Suppressor macrophage treated with lipopolysaccharide for 4 hours (primary cell): ENCODE results near the gene MND1.
"Not testable (repeated sequence)": the region's sequence is repeated elsewhere in the genome, so short reads cannot be mapped to it uniquely, and the experiment has no call there.

ENCODE experiments used
- DNase-seq: peaks from one replicate; pipeline ENCODE4 v3.0.0-alpha.2; 2020

The MND1 gene

DNA sequence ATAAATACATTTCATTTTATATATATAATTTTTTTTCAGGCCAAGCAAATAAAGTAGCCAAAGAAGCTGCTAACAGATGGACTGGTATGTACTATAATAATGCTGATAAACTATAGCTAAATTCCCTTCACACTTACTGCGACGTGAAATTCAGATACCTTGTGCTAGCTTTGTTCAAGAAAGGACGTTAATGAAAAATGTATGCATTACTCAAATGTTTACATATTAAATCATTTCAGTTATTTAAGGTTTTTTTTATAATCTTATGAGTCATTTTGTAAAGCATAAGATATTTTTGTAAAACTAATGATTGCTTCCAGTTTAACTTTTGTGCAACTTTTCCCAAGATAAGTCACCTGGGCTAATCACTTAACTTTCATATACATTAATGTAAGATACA, 64.4 kb downstream of the MND1 start:
- DNase-seq = no peak

DNA sequence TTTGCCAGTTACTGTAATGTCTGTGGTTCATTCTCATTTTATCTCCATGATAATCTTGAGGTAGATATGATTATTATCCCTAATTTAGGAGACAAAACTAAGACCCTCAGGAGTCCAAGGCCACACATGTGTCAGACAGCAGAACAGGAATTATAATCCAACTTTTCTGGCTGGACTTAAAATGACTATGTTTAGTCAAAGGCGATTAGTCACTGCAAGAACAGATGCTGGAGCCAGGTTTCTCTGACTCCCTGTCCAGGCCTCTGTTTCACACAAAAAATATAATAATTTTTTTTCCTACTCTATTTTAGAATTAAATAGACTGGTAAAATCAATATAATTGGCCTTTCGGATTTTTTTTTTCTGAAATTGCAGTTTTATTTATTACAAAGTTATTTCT, 64.9 kb downstream of the MND1 start:
- no peak for DNase-seq

DNA sequence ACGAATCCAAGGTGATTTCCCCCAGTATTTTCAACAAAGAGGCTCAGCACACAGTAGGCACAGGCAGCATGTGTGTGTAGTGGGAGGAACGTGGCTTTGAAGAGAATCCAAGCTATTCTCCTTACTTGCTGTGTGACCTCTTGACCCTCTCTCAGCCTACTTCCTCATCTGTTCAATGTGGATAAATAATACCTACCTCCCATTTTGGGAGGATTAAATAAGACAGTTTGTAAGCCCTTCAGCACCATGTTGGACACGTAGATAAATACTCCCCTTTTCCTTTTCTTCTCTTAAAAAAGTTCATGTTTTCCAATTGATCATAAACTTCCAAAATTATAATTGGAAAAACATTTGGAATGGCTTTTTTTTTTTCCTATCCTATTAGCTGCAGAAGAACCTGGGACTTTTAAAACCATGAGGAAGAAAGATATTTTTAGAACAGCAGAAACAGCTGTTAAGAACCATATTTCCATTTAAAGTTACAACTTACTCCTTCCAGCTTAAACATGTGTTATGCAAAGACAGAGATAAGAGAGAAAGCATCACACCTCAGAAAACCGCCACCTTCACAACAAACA, 65.5 kb downstream of the MND1 start:
- DNase-seq = no peak

DNA sequence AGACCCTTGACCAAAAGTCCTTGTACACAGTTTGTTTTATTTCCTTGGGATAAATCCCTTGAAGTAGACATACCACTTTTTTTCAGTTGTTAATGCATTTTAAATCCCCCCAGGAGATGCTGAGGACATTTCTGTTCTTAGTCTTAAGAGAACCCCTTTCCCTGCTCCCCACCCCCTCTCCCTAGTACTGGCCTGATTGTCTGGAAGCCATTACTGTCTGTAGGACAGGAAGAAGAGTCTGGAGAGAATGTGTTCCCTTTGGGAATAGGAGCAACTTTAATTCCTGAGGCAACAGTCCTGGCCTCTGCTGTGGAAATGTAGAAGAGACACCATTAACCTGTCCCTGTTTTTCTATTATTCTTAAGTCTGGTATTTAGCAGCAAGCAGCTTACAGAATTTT, 69.4 kb downstream of the MND1 start:
- no peak for DNase-seq

DNA sequence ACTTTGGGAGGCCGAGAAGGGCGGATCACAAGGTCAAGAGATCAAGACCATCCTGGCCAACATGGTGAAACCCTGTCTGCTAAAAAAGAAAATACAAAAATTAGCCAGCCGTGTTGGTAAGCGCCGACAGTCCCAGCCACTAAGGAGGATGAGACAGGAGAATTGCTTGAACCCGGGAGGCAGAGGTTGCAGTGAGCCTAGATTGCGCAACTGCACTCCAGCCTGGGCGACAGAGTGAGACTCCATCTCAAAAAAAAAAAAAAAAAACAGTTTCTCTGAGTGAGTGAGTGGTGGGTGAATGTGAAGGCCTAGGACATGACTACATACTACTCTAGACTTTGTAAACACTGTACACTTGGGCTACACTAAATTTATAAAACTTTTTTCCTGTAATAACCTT, 72.0 kb downstream of the MND1 start:
- not testable (repeated sequence) for DNase-seq

DNA sequence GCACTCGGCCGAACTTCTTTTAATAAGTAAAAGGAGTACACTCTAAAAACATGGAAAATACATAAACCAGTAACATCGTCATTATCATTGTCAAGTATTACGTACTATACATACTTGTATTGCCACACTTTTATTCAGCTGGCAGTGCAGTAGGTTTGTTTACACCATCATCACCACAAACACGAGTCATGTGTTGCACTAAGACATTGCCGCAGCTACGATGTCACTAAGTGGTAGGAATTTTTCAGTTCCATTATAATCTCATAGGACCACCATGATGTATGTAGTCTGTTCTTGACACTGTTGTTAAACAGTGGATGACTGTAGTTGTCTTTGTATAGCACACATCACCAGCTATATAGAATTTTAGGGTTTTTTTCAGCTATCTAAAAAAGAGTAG, 73.6 kb downstream of the MND1 start:
- DNase-seq = peak; percentile 12

DNA sequence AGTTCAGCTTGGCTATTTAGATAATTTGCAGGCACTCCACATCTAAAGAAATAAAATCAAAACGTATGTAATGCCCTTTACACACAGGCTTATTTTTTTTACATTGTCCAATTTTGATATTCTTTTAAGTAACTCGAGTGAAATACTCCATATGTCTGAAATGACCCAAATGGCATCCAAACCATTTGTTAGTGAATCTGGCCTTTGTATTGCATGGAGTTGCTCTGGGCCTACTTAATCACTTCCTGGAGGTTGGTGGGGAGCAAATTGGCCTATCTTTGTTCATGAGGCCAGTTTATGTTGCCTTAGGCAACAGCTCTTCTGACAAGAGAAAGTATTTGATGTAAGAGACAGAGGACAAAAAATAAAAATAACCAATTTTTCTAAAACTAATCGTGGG, 74.1 kb downstream of the MND1 start:
- no peak for DNase-seq

DNA sequence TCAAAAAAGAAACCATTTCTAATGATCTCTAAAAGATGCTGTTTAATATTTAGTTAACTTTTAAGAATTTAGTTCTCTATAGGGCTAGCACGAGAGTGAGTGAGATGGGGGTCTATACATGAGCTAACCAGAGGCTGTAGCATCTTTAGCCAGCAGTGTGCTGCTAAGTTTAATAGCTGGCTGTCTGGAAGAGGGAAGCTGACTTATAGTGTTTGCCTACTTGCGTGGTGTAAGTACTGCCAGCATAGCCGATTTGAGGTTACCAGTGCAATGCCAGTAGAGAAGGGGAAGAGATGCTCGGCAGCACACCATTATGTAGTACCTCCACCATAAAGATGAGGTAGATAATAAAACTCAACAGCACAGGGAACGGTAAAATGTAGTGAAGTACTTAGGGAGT, 74.5 kb downstream of the MND1 start:
- no peak for DNase-seq

DNA sequence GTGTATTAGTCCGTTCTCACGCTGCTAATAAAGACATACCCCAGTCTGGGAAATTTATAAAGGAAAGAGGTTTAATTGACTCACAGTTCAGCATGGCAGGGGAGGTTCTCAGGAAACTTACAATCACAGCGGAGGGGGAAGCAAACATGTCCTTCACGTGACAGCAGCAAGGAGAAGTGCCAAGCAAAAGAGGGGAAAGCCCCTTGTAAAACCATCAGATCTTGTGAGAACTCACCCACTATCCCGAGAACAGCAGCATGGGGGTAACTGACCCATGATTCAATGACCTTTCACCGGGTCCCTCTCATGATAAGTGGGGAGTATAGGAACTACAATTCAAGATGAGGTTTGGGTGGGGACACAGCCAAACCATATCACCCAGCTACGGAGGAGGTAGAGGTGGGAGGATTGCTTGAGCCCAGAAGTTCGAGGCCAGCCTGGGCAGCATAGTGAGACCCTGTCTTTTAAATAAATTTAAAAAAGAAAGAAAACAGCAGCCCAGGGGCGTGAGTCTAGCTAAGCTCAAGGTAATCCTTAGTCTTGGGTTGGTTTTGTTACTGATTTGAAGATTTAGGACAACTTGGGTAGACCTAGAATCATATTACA, 75.3 kb downstream of the MND1 start:
- peak; percentile 33 for DNase-seq

DNA sequence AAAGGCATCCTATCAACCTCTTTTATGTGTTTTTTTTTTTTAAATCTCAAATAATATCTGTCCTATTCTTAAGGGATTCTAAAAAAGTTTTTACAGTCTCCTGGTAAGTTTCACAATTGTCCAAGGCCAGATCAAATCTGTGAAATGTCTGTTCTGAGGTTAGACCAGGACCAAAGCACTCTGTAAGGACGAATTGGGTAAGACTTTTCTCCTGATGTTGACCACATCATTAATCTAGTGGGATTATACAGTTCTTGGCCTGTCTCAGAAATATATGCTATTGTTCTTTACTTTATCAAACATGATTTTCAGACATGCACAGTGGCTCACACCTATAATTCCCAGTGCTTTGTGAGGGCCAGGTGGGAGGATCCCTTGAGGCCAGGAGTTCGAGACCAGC, 75.9 kb downstream of the MND1 start:
- no peak for DNase-seq

DNA sequence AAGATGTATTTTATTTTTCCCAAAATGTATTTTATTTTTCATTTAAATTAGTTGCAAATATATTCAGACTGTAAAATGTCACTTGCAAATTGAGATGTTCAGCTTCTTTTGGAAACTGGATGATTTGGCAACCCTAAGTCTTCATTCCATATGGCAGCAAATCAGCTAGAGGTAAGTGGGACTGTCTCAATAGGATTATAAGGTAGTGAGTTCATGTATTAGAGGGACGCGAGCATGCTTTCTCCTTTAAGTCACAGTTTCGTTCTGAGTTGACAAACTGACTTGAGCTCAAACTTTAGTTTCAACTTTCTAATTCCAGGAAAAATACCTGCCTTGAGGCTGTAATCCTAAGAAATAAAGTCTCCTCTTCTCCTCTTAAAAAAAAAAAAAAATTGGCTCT, 77.5 kb downstream of the MND1 start:
- no peak for DNase-seq

DNA sequence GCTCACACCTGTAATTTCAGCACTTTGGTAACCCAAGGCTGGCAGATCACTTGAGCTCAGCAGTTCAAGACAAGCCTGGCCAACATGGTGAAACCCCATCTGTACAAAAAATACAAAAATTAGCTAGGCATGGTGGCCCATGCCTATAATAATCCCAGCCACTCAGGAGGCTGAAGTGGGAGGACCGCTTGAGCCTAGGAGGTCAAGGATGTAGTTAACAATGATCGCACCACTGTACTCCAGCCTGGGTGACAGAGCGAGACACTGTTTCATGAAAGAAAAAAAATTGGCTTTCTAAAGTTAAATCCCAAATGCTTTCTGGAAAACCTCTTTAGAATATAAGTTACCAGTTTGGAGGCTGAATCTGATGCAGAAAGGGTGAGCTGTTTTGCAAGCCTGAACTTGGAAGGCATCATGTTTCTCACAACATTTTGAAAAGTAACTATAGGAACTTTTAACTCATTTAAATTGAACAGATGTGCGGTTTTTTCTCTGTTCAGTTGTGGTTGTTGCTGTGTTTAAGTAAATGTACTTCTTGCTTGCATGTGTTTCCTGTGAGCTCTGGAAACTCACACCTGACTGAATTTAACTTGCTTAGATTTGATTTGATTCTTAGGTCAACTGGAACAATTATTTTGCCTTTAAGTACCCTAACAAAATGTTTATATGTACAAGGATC, 81.9 kb downstream of the MND1 start:
- no peak for DNase-seq

DNA sequence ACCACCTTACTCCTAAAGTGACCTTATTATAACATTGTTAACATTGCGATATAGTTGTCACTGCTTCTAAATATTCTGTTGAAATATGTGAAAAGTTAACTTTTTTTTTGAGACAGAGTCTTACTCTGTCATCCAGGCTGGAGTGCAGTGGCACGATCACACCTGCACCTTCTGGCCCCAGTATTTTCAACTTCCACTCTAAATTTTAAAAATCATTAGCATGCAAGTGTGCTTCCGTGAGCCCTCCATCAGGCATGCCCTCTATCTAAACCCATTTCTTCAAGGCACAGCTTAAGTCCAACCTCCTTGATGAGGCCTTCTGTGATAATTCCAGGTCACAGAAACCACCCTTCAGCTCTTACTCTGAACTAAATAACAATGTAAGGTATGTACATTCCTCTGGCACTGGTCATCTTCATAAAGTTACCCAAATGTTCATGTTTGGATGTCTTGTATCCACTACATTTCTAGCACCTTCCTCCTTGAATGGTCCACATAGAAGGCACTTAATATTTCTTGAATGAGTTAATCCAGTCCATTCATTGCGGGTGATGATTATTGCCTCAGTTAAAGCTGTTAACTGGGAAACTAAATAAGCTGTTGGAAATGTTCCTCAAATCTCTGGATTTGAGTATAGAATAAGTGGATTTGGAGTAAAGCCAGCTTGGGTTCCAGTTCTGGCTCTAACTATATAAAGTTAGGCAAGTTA, 83.0 kb downstream of the MND1 start:
- DNase-seq = no peak

DNA sequence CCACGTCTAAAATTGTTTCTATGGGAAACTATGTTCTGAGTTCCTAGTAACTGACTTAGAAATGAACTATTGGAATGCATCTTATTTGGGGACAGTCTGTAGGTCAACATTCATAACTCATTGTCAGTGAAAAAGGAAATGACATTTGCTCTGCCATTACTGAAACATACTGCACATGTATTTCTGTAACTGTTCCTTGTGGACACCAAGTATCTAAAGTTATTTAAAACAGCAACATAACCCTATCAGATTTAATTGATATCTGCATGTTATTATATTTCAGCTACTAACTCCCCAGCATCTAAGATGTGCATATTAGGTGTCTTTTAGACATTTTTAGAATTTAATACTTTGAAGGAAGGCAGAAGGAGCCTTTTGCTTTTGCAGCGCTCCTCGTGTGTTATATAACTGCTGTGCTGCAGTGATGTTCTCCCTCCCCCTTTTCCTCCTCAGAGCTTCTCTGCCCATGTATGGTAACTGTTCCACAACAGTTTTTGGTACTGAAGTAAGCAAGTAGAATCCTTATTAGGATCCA, 84.5 kb downstream of the MND1 start:
- no peak for DNase-seq

DNA sequence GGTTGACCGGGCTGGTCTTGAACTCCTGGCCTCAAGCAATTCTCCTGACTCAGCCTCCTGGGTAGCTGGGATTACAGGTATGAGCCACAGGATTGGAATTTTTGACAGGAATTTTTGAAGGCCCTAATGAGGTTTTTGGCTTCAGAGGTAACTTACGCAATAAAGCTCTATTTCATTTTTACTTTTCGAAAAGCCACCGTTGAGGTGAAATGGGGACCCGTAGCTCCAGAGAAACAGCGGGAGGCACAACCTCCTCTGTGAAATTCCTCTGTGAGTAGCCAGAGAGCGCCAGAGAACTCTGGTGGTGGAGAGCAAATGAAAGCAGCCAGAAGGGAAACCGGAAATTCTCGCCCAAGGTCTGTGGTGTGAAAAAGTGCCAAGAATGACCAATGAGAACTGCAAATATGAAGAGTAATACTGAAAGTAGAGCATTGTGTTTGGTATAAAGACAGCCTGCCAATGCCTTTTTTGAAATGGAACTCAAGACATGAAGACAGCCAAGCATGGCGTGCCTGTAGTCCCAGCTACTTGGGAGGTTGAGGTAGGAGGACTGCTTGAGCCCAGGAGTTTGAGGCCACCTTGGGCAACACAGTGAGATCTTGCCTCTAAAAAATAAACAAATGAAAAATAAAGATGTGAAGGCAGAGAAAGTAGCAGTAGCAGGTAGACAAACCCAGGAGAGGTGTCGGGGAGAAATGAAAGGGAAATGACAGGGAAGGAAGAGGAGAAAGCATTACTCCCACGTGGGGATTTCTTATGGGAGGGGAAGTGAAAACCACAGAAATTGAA, 88.7 kb downstream of the MND1 start:
- peak; percentile 95 for DNase-seq

DNA sequence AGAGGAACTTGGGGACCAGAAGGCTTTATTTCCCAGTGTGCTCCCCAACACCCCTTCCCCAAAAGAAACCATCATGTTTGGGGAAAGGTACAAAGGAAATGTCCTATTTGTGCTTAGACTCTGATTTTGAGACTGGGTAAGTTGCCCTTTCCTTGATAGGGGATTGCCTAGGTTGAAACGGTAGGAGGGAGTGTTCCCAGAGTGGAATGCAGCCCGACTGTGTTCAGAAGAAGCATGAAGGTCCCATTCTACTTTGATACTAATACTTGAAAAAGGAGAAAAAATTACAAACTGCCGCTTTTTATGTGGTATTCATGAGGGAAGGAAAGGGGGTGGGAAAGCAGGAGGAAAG, 89.2 kb downstream of the MND1 start:
- no peak for DNase-seq

DNA sequence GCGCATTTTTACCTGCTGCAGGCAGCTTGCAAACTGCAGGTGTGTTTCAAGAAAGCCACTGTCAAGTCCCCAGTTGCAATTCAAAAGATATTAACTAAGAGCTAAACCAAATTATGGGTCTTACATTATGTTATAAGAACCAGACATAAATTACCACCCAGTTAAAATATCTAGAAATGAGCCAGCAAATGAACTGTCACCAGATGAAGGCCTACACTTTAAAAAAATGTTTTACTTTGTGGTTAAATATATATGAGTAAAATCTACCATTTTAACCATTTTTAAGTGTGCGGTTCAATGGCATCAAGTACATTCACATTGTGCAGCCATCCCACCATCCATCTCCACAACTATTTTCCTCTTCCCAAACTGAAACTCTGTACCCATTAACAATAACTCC, 89.7 kb downstream of the MND1 start:
- DNase-seq = no peak

DNA sequence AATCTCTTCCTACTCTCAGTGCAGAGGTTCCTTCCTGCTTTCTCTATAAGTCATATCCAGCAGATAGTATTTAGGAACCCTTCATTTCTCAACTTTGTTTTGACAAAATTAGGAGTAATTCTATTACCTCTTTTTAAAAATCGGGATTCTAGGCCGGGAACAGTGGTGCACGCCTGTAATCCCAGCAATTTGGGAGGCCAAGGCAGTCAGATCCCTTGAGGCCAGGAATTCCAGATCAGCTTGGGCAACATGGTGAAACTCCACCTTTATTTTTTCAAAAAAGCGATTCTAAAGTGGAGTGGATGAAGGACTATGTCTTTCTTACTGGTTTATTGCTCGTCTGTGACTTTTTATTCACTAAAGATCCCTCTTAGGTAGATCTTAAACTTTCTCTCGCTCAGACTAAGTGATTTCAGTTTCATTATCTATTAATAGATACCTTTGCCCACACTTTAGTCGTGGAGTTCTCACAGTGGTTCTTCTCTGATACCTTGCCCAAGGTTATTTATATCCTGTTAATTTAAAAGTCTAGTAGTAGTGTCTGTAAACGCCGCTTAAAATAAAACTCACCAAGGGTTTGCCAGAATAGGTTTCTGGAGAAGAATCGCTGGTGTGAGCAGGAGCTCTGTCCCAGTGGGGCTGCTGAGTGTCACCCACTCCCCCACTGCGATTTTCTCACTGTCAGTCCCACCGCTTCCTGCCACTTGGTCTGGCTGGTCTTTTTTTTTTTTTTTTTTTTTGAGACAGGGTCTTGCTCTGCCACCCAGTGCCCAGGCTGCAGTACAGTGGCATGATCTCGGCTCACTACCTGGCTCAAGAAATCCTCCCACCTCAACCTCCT, 94.6 kb downstream of the MND1 start:
- DNase-seq = no peak

DNA sequence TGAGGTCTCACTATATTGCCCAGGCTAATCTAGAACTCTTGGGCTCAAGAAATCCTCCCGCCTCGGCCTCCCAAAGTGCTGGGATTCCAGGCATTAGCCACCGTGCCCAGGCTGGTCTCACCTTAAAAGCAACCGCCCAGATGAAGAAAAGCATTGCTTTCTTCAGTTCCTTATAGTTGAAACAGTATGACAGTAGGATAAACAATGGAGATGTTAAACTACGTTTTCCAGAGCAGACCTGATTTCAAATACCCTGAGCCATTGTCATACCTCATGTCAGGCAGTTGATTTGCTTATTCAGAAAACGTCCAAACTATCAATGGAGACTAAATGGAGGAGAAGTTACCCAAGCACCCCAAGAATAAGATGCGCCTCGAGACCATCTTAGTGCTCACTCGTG, 95.3 kb downstream of the MND1 start:
- DNase-seq = no peak

DNA sequence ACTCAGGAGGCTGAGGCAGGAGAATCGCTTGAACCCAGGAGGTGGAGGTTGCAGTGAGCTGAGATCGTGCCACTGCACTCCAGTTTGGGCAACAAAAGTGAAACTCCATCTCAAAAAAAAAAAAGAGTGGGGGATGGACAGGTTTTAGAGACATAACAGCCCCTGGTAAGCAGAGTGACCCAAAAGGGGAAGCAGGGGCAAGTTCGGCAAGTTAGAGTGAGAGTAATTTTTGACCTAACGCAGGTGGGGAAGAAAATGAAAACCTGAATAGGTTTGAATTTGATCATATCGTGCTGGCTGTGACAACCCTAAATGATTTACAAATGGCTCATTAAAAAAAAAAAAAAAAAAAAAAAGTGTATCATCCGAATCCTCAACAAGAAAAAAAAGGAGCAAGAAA, 96.0 kb downstream of the MND1 start:
- no peak for DNase-seq

DNA sequence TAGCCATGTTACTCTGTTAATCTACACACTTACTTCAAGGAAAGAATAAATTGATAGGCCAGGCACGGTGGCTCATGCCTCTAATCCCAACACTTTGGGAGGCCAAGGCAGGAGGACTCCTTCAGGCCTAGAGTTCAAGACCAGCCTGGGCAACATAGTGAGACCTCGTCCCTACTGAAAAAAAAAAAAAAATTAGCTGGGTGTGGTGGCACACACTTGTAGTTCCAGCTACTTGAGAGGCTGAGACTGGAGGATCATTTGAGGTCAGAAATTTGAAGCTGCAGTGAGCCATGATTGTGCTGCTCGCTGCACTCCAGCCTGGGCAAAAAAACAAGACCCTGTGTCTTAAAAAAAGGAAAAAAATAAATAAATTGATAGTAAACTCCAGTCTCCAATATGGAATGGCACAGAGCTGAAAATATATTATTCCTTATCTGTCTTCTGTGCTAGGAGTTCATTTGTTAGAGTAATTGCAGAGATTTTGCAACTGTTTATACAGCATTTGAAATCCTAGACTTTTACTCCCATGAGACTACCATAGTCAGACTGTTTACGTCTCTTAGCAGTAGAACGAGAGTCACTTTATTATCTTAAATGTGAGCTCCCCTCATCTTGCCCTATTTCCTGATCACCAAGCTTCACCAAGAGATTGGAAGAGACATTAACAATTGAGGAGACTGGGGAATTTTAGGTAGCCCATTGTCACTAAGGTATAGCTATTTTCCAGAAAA, 102.9 kb downstream of the MND1 start:
- no peak for DNase-seq
